Smooth muscle cell (in vitro differentiated cells): ENCODE results near the gene ATP5MG. TPM values are rescaled to one million over a fixed set of nuclear protein-coding genes. Genes with fewer than 3 reads are reported as not detected.

Experiments used
- DNase-seq: peaks from one replicate; lab custom pipeline; 2025; ENCODE audit not compliant: unreplicated experiment; lab: John Stamatoyannopoulos, UW
- H2AFZ ChIP-seq: fragments of 200-600 bp; sonication (generic); 2 replicates; pipeline ENCODE4 v1.6.0; 2016; ENCODE audit warnings: antibody characterized with exemption, low read depth, mild to moderate bottlenecking
- H3F3A ChIP-seq: fragments of 200-600 bp; sonication (generic); 2 replicates; pipeline ENCODE4 v1.6.0; 2017; ENCODE audit warnings: antibody characterized with exemption, low read depth
- H3K27ac ChIP-seq: fragments of 200-600 bp; sonication (generic); 2 replicates; pipeline ENCODE4 v1.5.1; 2016; ENCODE audit warnings: low read depth, mild to moderate bottlenecking
- H3K27me3 ChIP-seq: fragments of 200-600 bp; sonication (generic); 2 replicates; pipeline ENCODE4 v1.6.1; 2016; ENCODE audit warnings: low read depth, mild to moderate bottlenecking
- H3K36me3 ChIP-seq: fragments of 200-600 bp; sonication (generic); 2 replicates; pipeline ENCODE4 v1.5.1; 2016; ENCODE audit warnings: low read depth
- H3K4me1 ChIP-seq: fragments of 200-600 bp; sonication (generic); 2 replicates; pipeline ENCODE4 v1.5.1; 2016; ENCODE audit warnings: low read depth
- H3K4me2 ChIP-seq: fragments of 200-600 bp; sonication (generic); 2 replicates; pipeline ENCODE4 v1.6.0; 2016; ENCODE audit warnings: mild to moderate bottlenecking
- H3K4me3 ChIP-seq: fragments of 200-600 bp; sonication (generic); 2 replicates; pipeline ENCODE4 v1.5.1; 2016; ENCODE audit warnings: mild to moderate bottlenecking
- H3K79me2 ChIP-seq: fragments of 200-600 bp; sonication (generic); 2 replicates; pipeline ENCODE4 v1.6.0; 2016; ENCODE audit warnings: low read depth, mild to moderate bottlenecking
- H3K9ac ChIP-seq: fragments of 200-600 bp; sonication (generic); 2 replicates; pipeline ENCODE4 v1.6.0; 2016; ENCODE audit warnings: low read depth
- H3K9me3 ChIP-seq: fragments of 200-600 bp; sonication (generic); replicated peaks from 2 replicates; pipeline ENCODE4 v1.5.1; 2016; ENCODE audit warnings: low read depth
- H4K20me1 ChIP-seq: fragments of 200-600 bp; sonication (generic); 2 replicates; pipeline ENCODE4 v1.6.0; 2016; ENCODE audit warnings: low read depth
- CTCF ChIP-seq: fragments of 200-600 bp; sonication (generic); IDR thresholded peaks from 2 replicates; pipeline ENCODE4 v1.5.1; 2017; ENCODE audit warnings: borderline replicate concordance, mild to moderate bottlenecking, antibody characterized with exemption; ENCODE audit not compliant: insufficient read depth, poor library complexity, severe bottlenecking
- WGBS: methylation state at CpG from one replicate; pipeline ENCODE4 v1.1.7; 2016; ENCODE audit warnings: low lambda C conversion rate; 5-methylcytosine and 5-hydroxymethylcytosine counted together
- polyA plus RNA-seq: library from polyadenylated mRNA; unstranded; fragments of >200 nt; fragmentation: Nextera tagmentation; extraction: Ambion mirVana; gene quantifications from 2 replicates; pipeline ENCODE4 v1.2.1, GENCODE V29; 2016
- total RNA-seq: library from RNA; depleted of rRNA; stranded (reverse); fragments of >200 nt; gene quantifications from 2 replicates; pipeline ENCODE4 v1.2.3, GENCODE V29; 2014

Gene ATP5MG
- total and polyA plus RNA-seq, 2 experiments from 2014 or later = 80.5 to 428 TPM

- no peak overlapping the region for H2AFZ ChIP-seq
- H3K27me3 ChIP-seq = no peaks in the 10 kb centered on the region
- 5% methylated on average over 12 of the region's 14 CpGs for WGBS
- peaks cover 44% of the 10 kb centered on the region for H3K4me1 ChIP-seq
- peaks cover 65% of the 10 kb centered on the region for H4K20me1 ChIP-seq
- H3K4me2 ChIP-seq = peak overlapping the region; percentile 96
- no peaks in the 10 kb centered on the region for H3F3A ChIP-seq
- peak overlapping the region; percentile 94 for H3K9ac ChIP-seq
- H3K79me2 ChIP-seq = peaks cover 67% of the 10 kb centered on the region
- peak overlapping the region; percentile 93 for H3K4me3 ChIP-seq
- peak overlapping the region; percentile 67 for H3K27ac ChIP-seq
- TF ChIP-seq CTCF = no peak
- H3K36me3 ChIP-seq = no peaks in the 10 kb centered on the region
- peak; percentile 12 for DNase-seq
- H3K9me3 ChIP-seq = no peaks in the 10 kb centered on the region
Measured at GRCh38 chr11:118438314-118438931, 37.0 kb downstream of the ATP5MG start.

GRCh38 chr11:118439646-118440045, 38.2 kb downstream of the ATP5MG start:
- H3K9me3 ChIP-seq = no peaks in the 10 kb centered on the region
- no peak overlapping the region for H2AFZ ChIP-seq
- H3K9ac ChIP-seq = no peak overlapping the region
- H3K36me3 ChIP-seq = no peaks in the 10 kb centered on the region
- H4K20me1 ChIP-seq = peaks cover 77% of the 10 kb centered on the region
- no peak for DNase-seq
- peaks cover 79% of the 10 kb centered on the region for H3K79me2 ChIP-seq
- H3K4me2 ChIP-seq = peak overlapping the region; percentile 96
- H3K4me1 ChIP-seq = peaks cover 34% of the 10 kb centered on the region
- TF ChIP-seq CTCF = no peak
- H3K27ac ChIP-seq = peak overlapping the region; percentile 67
- no peaks in the 10 kb centered on the region for H3K27me3 ChIP-seq
- H3F3A ChIP-seq = no peaks in the 10 kb centered on the region
- H3K4me3 ChIP-seq = no peak overlapping the region

GRCh38 chr11:118441770-118442275, 40.4 kb downstream of the ATP5MG start:
- Histone ChIP-seq H3K4me1 (peaks cover 31% of the 10 kb centered on the region), H3K9me3 (no peaks in the 10 kb centered on the region), H3K9ac (no peak overlapping the region), H3F3A (no peaks in the 10 kb centered on the region), H3K27me3 (no peaks in the 10 kb centered on the region), H3K27ac (no peak overlapping the region), H2AFZ (no peak overlapping the region), H3K36me3 (no peaks in the 10 kb centered on the region), H4K20me1 (peaks cover 99% of the 10 kb centered on the region), H3K79me2 (peaks cover 99% of the 10 kb centered on the region), H3K4me2 (no peak overlapping the region), H3K4me3 (no peak overlapping the region)
- no peak for TF ChIP-seq CTCF
- WGBS = 62% methylated on average over 3 of the region's 3 CpGs
- no peak for DNase-seq

GRCh38 chr11:118442301-118442700, 40.9 kb downstream of the ATP5MG start:
- no peak overlapping the region for H3K4me3 ChIP-seq
- H3K27ac ChIP-seq = no peak overlapping the region
- no peaks in the 10 kb centered on the region for H3K9me3 ChIP-seq
- WGBS = 90% methylated on average over 3 of the region's 3 CpGs
- no peak overlapping the region for H2AFZ ChIP-seq
- peaks cover 100% of the 10 kb centered on the region for H4K20me1 ChIP-seq
- H3F3A ChIP-seq = no peaks in the 10 kb centered on the region
- no peak overlapping the region for H3K9ac ChIP-seq
- H3K4me2 ChIP-seq = no peak overlapping the region
- no peaks in the 10 kb centered on the region for H3K27me3 ChIP-seq
- H3K36me3 ChIP-seq = no peaks in the 10 kb centered on the region
- H3K4me1 ChIP-seq = peaks cover 31% of the 10 kb centered on the region
- DNase-seq = no peak
- peaks cover 99% of the 10 kb centered on the region for H3K79me2 ChIP-seq
- no peak for TF ChIP-seq CTCF
